HG03103 (cell line): ENCODE measurements around the gene ATP13A1.
"Not testable (repeated sequence)": the region's sequence is repeated elsewhere in the genome, so short reads cannot be mapped to it uniquely, and the experiment has no call there.

Source experiments
- ATAC-seq: cut with Tn5 transposase; IDR thresholded peaks from one replicate; pipeline ENCODE4 v1.9.1; 2021; ENCODE audit warnings: low read depth; ENCODE audit not compliant: unreplicated experiment

Gene ATP13A1

DNA sequence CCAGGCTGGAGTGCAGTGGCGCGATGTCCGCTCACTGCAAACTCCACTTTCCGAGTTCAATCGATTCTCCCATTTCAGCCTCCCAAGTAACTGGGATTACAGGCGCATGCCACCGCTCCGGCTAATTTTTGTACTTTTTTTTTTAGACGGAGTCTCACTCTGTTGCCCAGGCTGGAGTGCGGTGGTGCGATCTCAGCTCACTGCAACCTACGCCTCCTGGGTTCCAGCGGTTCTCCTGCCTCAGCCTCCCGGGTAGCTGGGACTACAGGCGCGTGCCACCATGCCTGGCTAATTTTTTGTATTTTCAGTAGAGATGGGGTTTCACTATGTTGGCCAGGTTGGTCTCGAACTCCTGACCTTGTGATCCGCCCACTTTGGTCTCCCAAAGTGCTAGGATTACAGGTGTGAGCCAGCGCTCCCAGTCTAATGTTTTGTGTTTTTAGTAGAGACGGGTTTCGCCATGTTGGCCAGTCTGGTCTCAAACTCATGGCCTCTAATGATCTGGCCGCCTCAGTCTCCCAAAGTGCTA lies 2.0 kb upstream of the ATP13A1 start:
- not testable (repeated sequence) for ATAC-seq

DNA sequence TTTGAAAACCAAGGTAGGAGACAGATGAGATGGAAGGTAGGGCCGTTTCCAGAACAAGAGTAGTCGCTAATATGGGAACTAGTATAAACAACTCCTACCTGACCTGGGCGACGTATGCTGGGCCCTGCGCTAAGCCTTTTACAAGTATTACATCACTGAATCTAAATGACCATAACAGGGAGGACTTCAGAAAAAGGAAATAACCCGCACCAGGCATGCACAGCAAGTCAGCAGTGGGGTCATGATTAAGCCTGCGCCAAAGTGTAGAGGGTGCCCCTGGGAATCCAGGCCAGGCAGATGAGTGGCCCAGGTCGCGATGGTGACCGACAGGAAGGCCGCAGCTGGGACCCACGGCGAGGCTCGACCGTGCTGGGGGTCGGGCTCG lies 613 bp downstream of the ATP13A1 start:
- ATAC-seq: no peak

DNA sequence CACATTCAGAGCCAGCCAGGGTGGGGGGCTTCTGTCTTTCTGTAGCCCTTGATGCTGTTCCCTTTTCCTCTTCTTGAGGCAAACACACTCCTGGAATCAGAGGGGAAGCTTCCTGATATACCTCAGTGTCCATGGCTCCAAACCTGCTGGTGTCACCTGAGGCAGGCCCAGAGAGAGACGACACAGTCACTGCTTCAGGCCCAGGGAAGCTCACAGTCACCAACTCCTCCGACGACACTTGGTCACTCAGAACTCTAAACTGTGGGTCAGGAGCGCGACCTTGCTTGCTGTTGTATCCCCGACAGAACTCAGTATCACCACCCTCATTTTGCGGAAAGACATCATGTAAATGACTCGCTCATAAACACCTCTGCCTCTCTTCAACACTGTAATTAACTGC lies 1.1 kb downstream of the ATP13A1 start:
- no peak for ATAC-seq

DNA sequence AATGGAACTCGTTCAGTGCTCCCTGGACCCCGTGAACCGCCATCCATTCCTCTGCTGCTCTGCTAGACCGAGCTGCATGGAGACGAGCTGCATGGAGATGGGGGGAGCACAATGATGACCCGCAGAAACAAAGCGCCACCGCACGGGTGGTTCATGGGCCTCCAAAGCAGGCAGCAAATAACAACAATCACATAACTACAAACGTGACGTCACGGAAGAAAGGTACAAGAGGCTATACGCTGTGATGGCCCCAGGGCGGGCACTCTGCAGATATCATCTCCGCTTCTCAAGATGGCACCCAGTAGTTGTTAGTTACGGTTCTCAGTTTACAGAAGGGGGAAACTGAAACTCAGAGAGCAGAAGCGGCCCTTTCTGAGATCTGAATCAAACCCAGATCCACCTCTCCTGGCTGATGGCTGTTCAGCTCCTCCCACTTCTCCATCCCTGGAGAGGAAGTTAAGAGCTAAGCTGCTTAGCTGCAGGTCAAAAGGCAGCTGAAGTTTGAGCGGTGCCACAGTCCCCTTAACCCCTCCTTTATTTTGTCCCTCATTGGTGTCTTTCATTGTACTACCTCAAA lies 1.7 kb downstream of the ATP13A1 start:
- ATAC-seq: no peak

DNA sequence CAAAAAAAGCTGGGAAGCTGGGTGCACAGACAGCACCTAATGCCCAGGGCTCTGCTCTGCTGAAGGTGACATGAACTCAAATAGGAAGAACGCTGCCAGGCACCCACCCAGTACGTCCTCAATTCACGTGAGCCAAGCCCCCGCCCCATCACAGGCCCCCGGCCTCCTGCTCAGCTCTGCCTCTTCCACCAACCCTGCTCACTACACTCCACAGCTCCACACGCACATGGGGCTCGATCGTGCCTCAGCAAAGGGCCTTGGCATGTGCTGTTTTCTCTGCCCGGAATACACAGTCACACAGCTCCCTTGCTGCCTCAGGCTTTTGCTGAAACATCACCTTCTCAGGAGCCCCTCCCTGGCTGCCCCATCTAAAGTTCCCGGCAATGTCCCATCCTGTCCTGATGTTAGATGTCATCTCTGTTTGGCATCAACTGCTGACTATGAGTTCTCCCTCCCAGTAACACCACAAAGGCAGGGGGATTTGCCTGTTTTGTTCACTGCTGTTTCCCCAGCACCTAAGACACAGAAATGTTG lies 2.3 kb downstream of the ATP13A1 start:
- ATAC-seq: no peak

DNA sequence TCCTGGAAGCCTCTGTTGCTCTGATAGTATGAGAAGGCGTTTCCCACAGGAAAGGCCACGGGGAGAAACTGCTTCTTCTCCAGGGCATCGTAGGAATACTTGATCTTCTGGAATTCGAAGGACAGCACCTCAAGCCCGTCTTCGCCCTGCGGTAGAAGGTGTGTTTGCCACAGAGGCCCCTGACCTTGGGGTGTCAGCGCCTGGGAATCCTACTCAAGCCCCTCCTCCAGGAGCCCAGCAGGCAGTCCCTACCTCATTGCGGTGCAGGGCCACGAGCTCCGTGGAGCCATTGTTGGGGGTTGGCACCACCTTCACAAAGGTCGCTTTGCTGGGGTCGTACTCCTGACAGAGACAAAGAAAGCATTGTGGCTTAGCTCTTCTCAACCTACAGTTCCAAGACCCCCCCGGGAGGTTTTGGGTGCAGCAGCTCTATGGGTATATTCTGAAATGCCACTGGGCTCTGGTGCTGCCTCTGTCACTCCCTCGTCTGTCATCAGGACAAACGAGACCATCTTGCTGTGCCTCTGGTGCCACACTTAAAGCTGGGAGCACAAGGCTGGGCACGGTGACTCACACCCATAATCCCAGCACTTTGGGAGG lies 3.7 kb downstream of the ATP13A1 start:
- ATAC-seq: no peak

DNA sequence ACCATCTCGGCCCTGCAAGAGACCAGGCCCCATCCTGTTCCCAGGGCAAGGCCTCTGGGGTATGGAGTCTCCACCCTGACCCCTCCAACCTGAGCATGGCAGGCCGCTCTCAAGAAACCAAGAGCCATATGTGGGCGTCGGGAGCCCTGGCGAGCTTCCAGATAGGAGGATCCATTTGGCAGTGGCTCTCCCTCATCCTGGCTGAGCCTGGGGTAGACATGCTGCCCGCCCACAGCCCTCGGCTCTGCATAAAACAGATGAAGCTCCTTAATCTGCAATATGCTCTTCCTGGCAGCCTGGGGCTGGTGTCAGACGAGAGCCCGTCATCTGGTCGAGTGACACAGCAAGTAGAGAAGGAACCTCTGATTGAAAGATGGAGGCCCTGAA lies 6.1 kb downstream of the ATP13A1 start:
- ATAC-seq: no peak

DNA sequence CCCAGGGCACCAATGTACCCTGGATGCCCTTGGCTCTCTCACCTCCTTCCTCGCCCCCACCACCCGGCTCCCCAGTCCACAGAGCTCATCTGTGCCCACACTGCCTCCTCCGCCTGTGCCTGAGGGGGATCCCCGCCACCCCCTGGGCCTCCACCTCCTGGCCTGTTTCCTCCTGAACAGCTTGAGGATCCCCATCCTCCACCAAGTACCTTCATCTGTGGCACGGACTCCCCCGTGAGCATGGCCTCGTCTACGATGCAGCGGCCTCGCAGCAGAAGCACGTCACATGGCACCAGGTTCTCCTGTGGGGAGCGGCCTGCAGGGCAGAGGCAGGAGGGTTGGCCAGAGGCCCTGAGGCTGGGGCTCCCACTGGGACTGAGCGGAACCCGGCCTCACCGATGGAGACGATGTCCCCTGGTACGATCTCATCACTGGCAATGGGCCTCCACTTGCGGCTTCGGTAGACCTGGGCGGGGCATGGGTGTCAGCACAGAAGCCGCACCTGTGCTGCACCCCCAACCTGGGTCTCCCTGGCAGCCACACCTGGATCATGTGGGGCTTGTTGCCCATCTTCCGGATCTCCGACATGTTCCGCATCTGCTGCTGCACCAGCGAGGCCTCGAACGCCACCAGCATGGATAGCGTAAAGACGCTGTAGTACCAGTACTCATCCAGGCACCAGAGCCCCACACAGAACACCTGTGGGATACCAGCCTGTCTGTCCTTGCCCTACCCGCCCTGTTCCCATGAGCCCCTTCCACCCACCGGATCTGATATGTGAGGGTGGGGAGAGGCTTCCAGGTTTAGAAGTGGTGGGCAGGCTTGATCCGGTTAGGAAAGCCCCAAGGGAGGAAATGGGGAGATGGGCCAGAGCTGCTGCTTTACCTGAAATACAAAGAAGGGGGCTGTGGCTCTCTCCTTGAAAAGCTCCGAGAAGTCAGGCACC lies 6.8 kb downstream of the ATP13A1 start:
- ATAC-seq: no peak

DNA sequence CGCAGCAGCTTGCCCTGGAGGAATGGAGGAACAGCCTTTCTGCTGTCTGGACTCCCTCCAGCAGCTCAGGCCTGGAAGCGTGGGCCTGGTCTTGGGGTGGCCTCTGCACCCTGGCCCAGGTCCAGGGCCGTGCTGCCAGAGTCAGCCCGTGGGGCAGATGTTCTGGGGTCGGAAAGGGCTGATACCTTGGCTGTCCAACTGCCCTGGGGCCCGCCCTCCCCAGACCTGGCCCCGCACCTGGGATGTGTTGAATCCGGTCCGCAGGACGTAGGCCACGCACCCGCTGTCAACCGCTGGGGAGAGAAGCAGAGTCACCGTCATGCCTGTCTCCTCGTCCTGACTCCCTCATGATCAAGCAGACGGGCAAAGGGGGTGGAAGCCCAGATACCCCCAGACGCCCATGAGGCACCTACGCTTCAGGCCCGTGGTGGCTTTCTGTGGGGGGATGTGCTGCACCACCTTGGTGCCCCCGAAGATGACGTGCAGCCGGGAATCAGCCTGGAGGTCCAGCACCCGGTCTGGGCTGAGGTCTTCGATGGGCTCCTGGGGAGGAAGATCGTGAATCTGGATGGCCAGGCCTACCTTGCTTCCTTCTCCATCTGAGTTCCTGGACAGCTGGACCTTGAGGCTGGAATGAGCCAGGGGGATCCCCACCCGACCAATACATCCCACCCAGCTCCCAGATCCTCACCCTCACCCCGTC lies 7.7 kb downstream of the ATP13A1 start:
- no peak for ATAC-seq

DNA sequence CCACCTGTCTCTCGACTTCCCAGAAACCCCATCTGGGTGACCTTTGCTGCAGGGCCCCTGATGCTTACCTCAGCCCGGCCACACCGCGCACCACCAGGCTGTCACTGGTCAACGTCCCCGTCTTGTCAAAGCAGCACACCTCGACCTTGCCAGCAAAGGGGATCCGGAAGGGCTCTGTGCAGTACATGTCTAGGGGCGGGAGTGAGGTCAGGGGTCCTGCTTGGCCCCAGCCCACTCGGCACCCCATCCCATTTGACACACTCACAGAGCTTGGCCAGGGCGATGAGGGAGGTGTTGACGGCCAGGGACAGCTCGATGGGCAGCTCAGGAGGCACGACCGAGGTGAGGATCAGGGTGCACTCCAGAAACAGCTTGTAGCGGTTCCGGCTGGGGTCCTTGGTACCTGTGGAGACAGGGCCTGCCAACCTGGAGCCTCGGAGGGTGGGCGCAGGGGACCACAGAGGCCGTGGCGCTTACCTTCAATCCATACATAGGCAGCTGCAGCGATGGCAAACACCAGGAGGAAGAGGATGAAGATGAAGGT lies 8.4 kb downstream of the ATP13A1 start:
- no peak for ATAC-seq

DNA sequence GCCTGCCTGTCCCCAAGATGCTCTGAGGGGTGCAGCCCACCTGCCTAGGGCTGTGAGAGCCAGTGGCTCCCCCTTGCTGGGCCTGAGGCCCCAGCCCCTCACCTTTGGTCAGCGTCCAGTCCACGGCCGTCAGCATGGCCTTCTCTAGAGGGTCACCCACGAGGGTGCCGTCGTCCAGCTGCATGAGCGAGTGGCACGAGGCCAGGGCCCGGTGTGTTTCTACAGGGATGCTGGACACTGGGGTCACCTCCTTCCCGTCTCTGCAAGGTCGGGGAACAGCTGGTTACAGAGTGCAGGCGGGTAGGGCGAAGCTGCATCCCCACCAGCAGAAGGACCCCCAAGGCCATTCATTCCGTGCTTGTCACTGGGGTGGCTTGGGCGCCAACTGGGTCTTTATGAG lies 9.0 kb downstream of the ATP13A1 start:
- no peak for ATAC-seq

DNA sequence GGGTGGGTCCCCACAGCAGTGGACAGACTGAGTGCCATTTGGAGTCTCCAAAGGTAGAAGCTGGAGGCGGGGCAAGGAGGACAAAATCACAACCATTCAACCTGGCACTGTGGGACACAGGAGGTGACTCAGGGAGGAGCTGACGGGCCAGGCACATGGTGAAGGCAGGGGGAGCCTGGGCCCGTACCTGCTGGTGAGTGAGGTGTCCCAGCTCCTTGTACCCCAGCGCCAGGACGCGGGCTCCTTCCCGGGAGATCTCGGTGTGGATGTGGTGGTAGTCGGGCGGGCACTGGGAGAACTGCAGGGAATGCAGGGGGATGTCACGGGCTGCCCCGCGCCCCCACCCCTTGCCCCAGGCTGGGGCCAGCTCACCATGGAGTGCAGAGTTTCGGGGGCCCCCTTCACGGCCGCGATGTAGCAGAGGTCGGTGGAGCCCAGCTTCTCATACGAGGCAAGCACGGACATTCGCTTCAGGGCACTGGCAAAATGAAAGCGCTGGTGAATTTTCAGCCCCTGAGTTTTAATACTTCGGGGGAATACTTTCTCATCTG lies 9.8 kb downstream of the ATP13A1 start:
- ATAC-seq: no peak

DNA sequence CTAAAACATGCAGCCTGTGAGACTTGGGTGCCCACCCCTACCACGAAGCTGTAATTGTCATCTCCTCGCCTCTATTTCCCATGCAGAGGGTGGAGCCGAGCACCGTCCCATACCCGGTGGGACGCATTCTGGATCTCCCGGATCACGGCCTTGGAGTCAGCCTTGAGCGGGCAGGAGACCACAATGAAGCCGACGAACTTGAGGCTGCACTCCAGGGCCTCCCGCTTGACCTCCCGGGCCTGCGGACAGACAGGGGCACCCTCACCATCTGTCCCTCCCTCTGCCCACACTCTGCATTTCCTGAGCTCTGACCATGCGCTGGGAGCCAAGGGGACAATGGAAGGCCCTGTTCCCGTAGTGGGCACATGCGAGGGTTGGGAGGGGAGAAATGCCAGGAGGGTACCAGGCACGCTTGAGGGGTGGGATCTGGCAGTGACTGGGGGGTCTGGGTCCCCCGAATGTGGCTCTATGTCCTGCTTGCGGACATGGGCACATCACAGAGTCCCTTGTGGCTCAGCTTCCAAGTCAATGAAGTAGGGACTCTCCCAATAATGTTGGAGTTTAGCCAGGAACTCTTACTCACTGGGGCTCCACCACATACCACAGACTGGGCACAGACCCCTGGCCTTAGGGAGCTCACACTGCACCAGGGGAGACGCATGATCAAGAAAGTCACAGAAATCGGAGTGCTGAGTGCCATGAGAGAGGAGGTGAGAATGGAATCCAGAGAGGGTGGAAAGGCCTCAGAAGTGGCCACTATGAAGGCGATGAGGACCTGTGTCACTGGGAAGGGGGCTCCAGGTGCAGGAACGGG lies 10.8 kb downstream of the ATP13A1 start:
- no peak for ATAC-seq

DNA sequence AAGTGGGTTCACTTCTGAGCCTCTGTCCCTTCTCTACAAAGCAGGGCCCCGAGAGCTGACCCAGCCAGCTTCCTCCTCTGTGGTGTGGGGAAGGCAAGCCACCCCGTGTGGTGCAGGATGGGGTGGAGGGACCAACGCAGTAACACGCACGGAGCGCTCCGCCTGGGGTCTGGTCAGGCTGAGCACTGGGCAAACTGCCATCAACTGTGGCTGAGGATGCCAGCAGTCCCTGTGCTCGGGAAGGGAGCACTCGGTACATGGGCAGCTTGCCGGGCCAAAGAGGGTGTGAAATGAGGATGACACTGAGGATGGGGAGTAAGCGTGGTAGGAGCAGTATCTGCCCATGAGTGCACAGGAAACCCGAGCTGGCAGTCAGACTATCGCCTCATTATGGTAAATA lies 12.4 kb downstream of the ATP13A1 start:
- ATAC-seq: no peak

DNA sequence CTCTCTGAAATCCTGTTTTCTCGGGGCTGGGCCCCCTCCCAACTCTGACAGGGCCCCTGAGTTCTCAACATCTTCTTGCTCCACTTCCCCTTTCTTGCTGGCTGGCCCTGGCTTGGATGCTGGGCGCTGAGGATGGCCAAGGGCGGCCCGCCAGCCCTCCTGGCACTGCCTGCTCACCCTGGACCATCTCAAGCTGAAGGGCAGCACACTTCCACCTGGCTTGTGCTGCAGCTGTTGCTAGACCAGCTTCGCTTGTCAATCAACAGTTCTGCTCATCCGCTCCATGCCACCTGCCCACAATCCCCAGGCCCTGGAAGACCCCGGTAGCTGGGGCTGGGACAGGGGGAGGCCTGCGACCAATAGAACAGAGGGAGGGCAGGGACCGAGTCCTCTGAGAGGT lies 13.1 kb downstream of the ATP13A1 start:
- no peak for ATAC-seq

DNA sequence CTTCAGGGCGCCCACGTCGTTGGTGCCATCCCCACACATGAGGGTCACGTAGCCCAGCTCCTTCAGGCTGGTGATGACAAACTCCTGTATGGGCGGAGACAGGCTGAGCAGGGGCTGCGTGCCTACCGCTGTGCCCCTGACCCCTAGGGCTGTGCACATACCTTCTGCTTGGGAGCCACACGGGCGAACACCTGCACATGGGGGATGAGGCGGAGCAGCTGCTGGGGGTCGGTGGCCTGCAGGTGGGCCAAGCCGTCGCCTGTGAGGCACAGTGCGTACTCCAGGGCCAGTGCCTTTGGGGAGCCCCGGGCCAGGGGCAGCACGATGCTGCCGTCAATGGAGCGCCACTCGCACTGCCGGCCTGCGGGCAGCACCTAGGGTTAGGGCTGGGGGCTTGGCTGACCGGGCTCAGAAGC lies 13.9 kb downstream of the ATP13A1 start:
- no peak for ATAC-seq

DNA sequence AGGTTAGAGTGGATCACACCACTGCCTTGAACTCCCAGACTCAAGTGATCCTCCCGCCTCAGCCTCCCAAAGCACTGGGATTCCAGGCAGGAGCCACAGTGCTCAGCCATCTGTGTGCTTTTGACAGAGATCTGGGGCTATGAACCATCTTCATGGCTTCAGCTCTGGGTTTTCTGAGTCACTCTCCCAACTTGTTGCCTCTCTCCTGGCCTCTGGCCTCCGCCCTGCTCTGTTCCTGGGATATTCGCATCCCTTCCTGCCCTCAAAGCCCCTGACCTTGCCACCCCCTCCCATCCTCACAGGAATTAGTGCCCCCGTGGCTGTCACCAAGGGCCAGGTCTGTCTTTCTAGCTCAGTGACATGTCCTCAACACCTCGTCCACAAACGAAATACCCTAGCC lies 14.3 kb downstream of the ATP13A1 start:
- no peak for ATAC-seq

DNA sequence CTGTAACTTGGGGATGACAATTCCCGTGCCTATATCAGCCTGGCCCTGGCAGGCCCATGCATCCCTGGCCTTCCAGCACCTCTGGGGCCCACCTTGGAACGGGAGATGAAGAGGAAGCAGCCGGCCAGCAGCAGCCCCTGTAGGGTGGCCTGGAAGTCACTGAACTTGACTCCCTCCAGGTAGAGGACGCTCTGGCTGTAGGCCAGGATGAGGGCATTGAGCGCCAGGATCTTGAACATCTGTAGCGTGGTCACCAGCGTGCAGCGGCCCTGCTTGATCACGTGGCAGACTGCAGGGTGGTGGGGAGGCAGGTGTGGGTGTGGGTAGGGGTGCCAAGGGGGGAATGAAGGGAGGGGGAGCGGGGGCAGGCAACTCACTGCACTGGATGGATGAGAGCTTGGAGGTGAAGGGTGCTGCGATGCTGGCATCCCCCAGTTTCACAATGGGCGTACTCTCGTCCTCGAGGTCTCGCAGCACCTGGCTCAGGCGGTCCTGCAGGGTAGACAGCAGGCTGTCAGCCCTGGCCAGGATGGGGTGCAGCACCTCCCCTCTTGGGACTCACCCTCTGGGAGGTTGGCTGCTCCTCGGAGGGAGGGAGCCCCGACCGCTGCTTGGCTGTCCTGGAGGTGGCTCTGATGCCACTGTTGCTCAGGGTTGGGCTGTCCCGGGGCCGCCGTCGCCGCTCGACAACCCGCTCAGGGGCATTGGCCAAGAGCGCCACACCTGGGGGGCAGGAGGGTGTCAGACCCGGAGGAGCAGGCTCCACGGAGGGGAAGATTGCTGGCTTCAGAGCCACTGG lies 16.2 kb downstream of the ATP13A1 start:
- no peak for ATAC-seq
